Neuronal stem cell (in vitro differentiated cells): ENCODE data around the gene COCH.

Experiments used
- DNase-seq: peaks from one replicate; pipeline ENCODE4 v3.0.0-alpha.2; 2013; ENCODE audit warnings: low spot score
- H2AFZ ChIP-seq: one replicate; pipeline ENCODE4 v1.6.1; 2013; ENCODE audit warnings: mild to moderate bottlenecking, low read length, inconsistent platforms
- H2AK5ac ChIP-seq: 2 replicates; pipeline ENCODE4 v1.6.1; 2013; ENCODE audit warnings: low read depth, mild to moderate bottlenecking, inconsistent platforms, low read length, moderate library complexity, mixed read lengths
- H2BK120ac ChIP-seq: 2 replicates; pipeline ENCODE4 v1.6.1; 2013; ENCODE audit warnings: low read depth, mild to moderate bottlenecking, inconsistent platforms, low read length, moderate library complexity, mixed read lengths
- H2BK12ac ChIP-seq: one replicate; pipeline ENCODE4 v1.6.1; 2013; ENCODE audit warnings: low read length, inconsistent platforms
- H2BK15ac ChIP-seq: 2 replicates; pipeline ENCODE4 v1.6.1; 2013; ENCODE audit warnings: mild to moderate bottlenecking, low read length, inconsistent platforms, mixed read lengths
- H2BK5ac ChIP-seq: one replicate; pipeline ENCODE4 v1.6.1; 2013; ENCODE audit warnings: inconsistent platforms, mild to moderate bottlenecking, low read length, moderate library complexity
- H3K14ac ChIP-seq: one replicate; pipeline ENCODE4 v1.6.1; 2013; ENCODE audit warnings: low read length, inconsistent platforms
- H3K18ac ChIP-seq: 2 replicates; pipeline ENCODE4 v1.6.1; 2013; ENCODE audit warnings: low read length, inconsistent platforms
- H3K23ac ChIP-seq: 2 replicates; pipeline ENCODE4 v1.6.1; 2013; ENCODE audit warnings: low read depth, mild to moderate bottlenecking, mixed read lengths, low read length, inconsistent platforms; ENCODE audit not compliant: poor library complexity
- H3K27ac ChIP-seq: replicated peaks from 3 replicates; pipeline ENCODE4 v1.5.1; 2013; ENCODE audit warnings: low read length, inconsistent platforms
- H3K27me3 ChIP-seq, 3 experiments: 2 replicates each; pipeline ENCODE4 v1.6.1; 2013; ENCODE audit warnings: low read length in 3 of 3, mild to moderate bottlenecking in 2 of 3, inconsistent platforms in 1 of 3, low read depth in 1 of 3, mixed read lengths in 1 of 3, moderate library complexity in 1 of 3; ENCODE audit not compliant: control insufficient read depth in 3 of 3, insufficient read depth in 3 of 3
- H3K36me3 ChIP-seq, 2 donors: replicated peaks in 1 of 2; 2 replicates each; pipeline ENCODE4 v1.6.1; 2013; ENCODE audit warnings: low read length in 2 of 2; ENCODE audit not compliant: control insufficient read depth in 2 of 2, insufficient read depth in 2 of 2
- H3K4ac ChIP-seq: 2 replicates; pipeline ENCODE4 v1.6.1; 2013; ENCODE audit warnings: inconsistent platforms, mild to moderate bottlenecking, low read length, moderate library complexity
- H3K4me1 ChIP-seq, 2 donors: 1 replicate in 1 of 2; 2 replicates in 1 of 2; pipeline ENCODE4 v1.6.1; 2013; ENCODE audit warnings: low read length in 2 of 2, low read depth in 1 of 2; ENCODE audit not compliant: control insufficient read depth in 2 of 2, insufficient read depth in 1 of 2
- H3K4me2 ChIP-seq: one replicate; pipeline ENCODE4 v1.6.1; 2013; ENCODE audit warnings: mild to moderate bottlenecking, low read length, inconsistent platforms; ENCODE audit not compliant: insufficient read depth, poor library complexity, severe bottlenecking
- H3K4me3 ChIP-seq, 2 donors: 2 replicates each; pipeline ENCODE4 v1.5.1; 2013; ENCODE audit warnings: low read length in 2 of 2, mild to moderate bottlenecking in 2 of 2, inconsistent platforms in 1 of 2, moderate library complexity in 1 of 2
- H3K79me1 ChIP-seq: one replicate; pipeline ENCODE4 v1.6.1; 2013; ENCODE audit warnings: low read depth, mild to moderate bottlenecking, inconsistent platforms, low read length, moderate library complexity
- H3K9ac ChIP-seq: one replicate; pipeline ENCODE4 v1.6.1; 2013; ENCODE audit warnings: mild to moderate bottlenecking, low read depth, low read length, inconsistent platforms; ENCODE audit not compliant: poor library complexity
- H3K9me3 ChIP-seq, 2 donors: replicated peaks in 1 of 2; 2 replicates each; pipeline versions ENCODE3 to v1.6.1; 2013; ENCODE audit warnings: low read length in 2 of 2, mild to moderate bottlenecking in 2 of 2, inconsistent platforms in 1 of 2, low read depth in 1 of 2, mixed read lengths in 1 of 2, moderate library complexity in 1 of 2; ENCODE audit not compliant: control insufficient read depth in 2 of 2, insufficient read depth in 1 of 2
- H4K8ac ChIP-seq: one replicate; pipeline ENCODE4 v1.6.1; 2013; ENCODE audit warnings: low read depth, mild to moderate bottlenecking, inconsistent platforms, low read length, moderate library complexity
- H4K91ac ChIP-seq: one replicate; pipeline ENCODE4 v1.6.1; 2013; ENCODE audit warnings: low read length, low read depth, mild to moderate bottlenecking, inconsistent platforms; ENCODE audit not compliant: poor library complexity
- WGBS, 2 donors: extraction: QIAGEN DNeasy Blood & Tissue Kit; methylation state at CpG; one replicate each; pipeline ENCODE4 v1.1.7; 2013; ENCODE audit warnings: missing lambda C conversion rate in 2 of 2, mixed read lengths in 1 of 2; ENCODE audit not compliant: insufficient read length in 2 of 2, insufficient replicate concordance in 1 of 2; ENCODE audit errors: extremely low coverage in 2 of 2; 5-methylcytosine and 5-hydroxymethylcytosine counted together

The COCH gene

GRCh38 chr14:30838351-30838750 lies 36.0 kb upstream of the COCH start:
- no peak overlapping the region for H3K27ac ChIP-seq
- H3K9ac ChIP-seq, result no peak overlapping the region
- H3K23ac ChIP-seq, result no peak overlapping the region
- H2BK5ac ChIP-seq, result no peak overlapping the region
- H3K4me3 ChIP-seq, result no peak overlapping the region
- peaks cover 0 to 11% (median 0%) of the 10 kb centered on the region in 3 experiments for H3K27me3 ChIP-seq
- no peak overlapping the region for H2AFZ ChIP-seq
- H3K4me2 ChIP-seq, result no peak overlapping the region
- no peak overlapping the region for H2BK120ac ChIP-seq
- H2BK15ac ChIP-seq, result no peak overlapping the region
- no peak overlapping the region for H2BK12ac ChIP-seq
- DNase-seq, result no peak
- no peaks in the 10 kb centered on the region for H3K36me3 ChIP-seq
- H2AK5ac ChIP-seq, result no peak overlapping the region
- no peak overlapping the region for H4K91ac ChIP-seq
- H3K4me1 ChIP-seq, result no peaks in the 10 kb centered on the region
- H3K18ac ChIP-seq, result no peak overlapping the region
- WGBS, 2 donors, result no CpG with 5 or more reads among the region's 2 CpGs
- no peak overlapping the region for H4K8ac ChIP-seq
- H3K4ac ChIP-seq, result no peak overlapping the region
- no peak overlapping the region for H3K14ac ChIP-seq
- peaks cover 1 to 4% of the 10 kb centered on the region in 2 donors for H3K9me3 ChIP-seq
- no peaks in the 10 kb centered on the region for H3K79me1 ChIP-seq

GRCh38 chr14:30840086-30840779 lies 34.1 kb upstream of the COCH start:
- peaks cover 0 to 11% (median 0%) of the 10 kb centered on the region in 3 experiments for H3K27me3 ChIP-seq
- H3K23ac ChIP-seq, result peak overlapping the region; percentile 25
- no peak overlapping the region for H2BK12ac ChIP-seq
- no peaks in the 10 kb centered on the region for H3K36me3 ChIP-seq
- no peaks in the 10 kb centered on the region for H3K4me1 ChIP-seq
- H3K18ac ChIP-seq, result peak overlapping the region; percentile 44
- H3K4me3 ChIP-seq, result no peak overlapping the region
- no peak overlapping the region for H3K4ac ChIP-seq
- H2BK120ac ChIP-seq, result no peak overlapping the region
- no peak overlapping the region for H2AK5ac ChIP-seq
- H2BK5ac ChIP-seq, result no peak overlapping the region
- H4K8ac ChIP-seq, result peak overlapping the region; percentile 74
- DNase-seq, result no peak
- H3K14ac ChIP-seq, result no peak overlapping the region
- no peaks in the 10 kb centered on the region for H3K79me1 ChIP-seq
- no peak overlapping the region for H3K9ac ChIP-seq
- WGBS, 2 donors, result no CpG with 5 or more reads among the region's 10 CpGs
- H3K9me3 ChIP-seq, result no peaks in the 10 kb centered on the region
- no peak overlapping the region for H2AFZ ChIP-seq
- H3K4me2 ChIP-seq, result no peak overlapping the region
- H4K91ac ChIP-seq, result no peak overlapping the region
- H2BK15ac ChIP-seq, result no peak overlapping the region
- H3K27ac ChIP-seq, result no peak overlapping the region

GRCh38 chr14:30842431-30842830 lies 31.9 kb upstream of the COCH start:
- H3K14ac ChIP-seq, result no peak overlapping the region
- no peak overlapping the region for H3K4me2 ChIP-seq
- H3K4me1 ChIP-seq, result no peaks in the 10 kb centered on the region
- H4K8ac ChIP-seq, result no peak overlapping the region
- no peaks in the 10 kb centered on the region for H3K79me1 ChIP-seq
- H3K4ac ChIP-seq, result no peak overlapping the region
- H2BK15ac ChIP-seq, result no peak overlapping the region
- peaks cover 0 to 11% (median 0%) of the 10 kb centered on the region in 3 experiments for H3K27me3 ChIP-seq
- H3K36me3 ChIP-seq, result no peaks in the 10 kb centered on the region
- H2BK120ac ChIP-seq, result no peak overlapping the region
- DNase-seq, result no peak
- H2AFZ ChIP-seq, result no peak overlapping the region
- H3K9me3 ChIP-seq, result no peaks in the 10 kb centered on the region
- H2BK12ac ChIP-seq, result no peak overlapping the region
- no peak overlapping the region for H3K4me3 ChIP-seq
- no peak overlapping the region for H3K18ac ChIP-seq
- H4K91ac ChIP-seq, result no peak overlapping the region
- no peak overlapping the region for H2BK5ac ChIP-seq
- H3K9ac ChIP-seq, result no peak overlapping the region
- no peak overlapping the region for H2AK5ac ChIP-seq
- no peak overlapping the region for H3K27ac ChIP-seq
- H3K23ac ChIP-seq, result no peak overlapping the region

- Histone ChIP-seq H2AFZ (no peak overlapping the region), H3K9ac (no peak overlapping the region), H3K36me3 (no peaks in the 10 kb centered on the region), H3K79me1 (no peaks in the 10 kb centered on the region), H3K4me2 (no peak overlapping the region), H2AK5ac (no peak overlapping the region), H3K27ac (no peak overlapping the region), H4K8ac (no peak overlapping the region), H3K27me3 (peaks cover 0 to 3% (median 0%) of the 10 kb centered on the region in 3 experiments), H3K4me1 (no peaks in the 10 kb centered on the region), H3K4ac (no peak overlapping the region), H3K18ac (no peak overlapping the region), H2BK12ac (no peak overlapping the region), H3K14ac (no peak overlapping the region), H4K91ac (no peak overlapping the region), H3K4me3 (no peak overlapping the region), H2BK120ac (no peak overlapping the region), H3K9me3 (no peaks in the 10 kb centered on the region), H2BK5ac (no peak overlapping the region), H2BK15ac (no peak overlapping the region), H3K23ac (no peak overlapping the region)
- DNase-seq, result no peak
- WGBS, 2 donors, result no CpG with 5 or more reads among the region's 4 CpGs
Measured at GRCh38 chr14:30848449-30849240, 25.7 kb upstream of the COCH start.
